Ectodermal cell (in vitro differentiated cells): ENCODE data around the gene ATG4D.
"Not testable (repeated sequence)": the region's sequence is repeated elsewhere in the genome, so short reads cannot be mapped to it uniquely, and the experiment has no call there.

ENCODE experiments used
- H3K27ac ChIP-seq: 2 replicates; pipeline ENCODE4 v1.7.0; 2013; ENCODE audit warnings: mild to moderate bottlenecking, low read depth, low read length; ENCODE audit not compliant: insufficient read depth, poor library complexity, severe bottlenecking
- H3K27me3 ChIP-seq: 2 replicates; pipeline ENCODE4 v1.7.0; 2013; ENCODE audit warnings: mild to moderate bottlenecking, low read length; ENCODE audit not compliant: insufficient read depth, control insufficient read depth, poor library complexity, severe bottlenecking
- H3K36me3 ChIP-seq: one replicate; pipeline ENCODE4 v1.7.0; 2013; ENCODE audit warnings: low read length; ENCODE audit not compliant: control insufficient read depth, insufficient read depth
- H3K4me1 ChIP-seq: one replicate; pipeline ENCODE4 v1.7.0; 2013; ENCODE audit warnings: low read length; ENCODE audit not compliant: control insufficient read depth, insufficient read depth
- H3K4me3 ChIP-seq: 2 replicates; pipeline ENCODE4 v1.7.0; 2013; ENCODE audit warnings: low read depth, low read length, control low read depth; ENCODE audit not compliant: insufficient read depth
- H3K9me3 ChIP-seq: 2 replicates; pipeline ENCODE4 v1.7.0; 2013; ENCODE audit warnings: mild to moderate bottlenecking, low read length, moderate library complexity; ENCODE audit not compliant: control insufficient read depth
- WGBS, 2 experiments: methylation state at CpG; one replicate each; pipeline ENCODE4 v1.1.7; 2013; ENCODE audit warnings: missing lambda C conversion rate in 2 of 2; 5-methylcytosine and 5-hydroxymethylcytosine counted together

Gene ATG4D

DNA sequence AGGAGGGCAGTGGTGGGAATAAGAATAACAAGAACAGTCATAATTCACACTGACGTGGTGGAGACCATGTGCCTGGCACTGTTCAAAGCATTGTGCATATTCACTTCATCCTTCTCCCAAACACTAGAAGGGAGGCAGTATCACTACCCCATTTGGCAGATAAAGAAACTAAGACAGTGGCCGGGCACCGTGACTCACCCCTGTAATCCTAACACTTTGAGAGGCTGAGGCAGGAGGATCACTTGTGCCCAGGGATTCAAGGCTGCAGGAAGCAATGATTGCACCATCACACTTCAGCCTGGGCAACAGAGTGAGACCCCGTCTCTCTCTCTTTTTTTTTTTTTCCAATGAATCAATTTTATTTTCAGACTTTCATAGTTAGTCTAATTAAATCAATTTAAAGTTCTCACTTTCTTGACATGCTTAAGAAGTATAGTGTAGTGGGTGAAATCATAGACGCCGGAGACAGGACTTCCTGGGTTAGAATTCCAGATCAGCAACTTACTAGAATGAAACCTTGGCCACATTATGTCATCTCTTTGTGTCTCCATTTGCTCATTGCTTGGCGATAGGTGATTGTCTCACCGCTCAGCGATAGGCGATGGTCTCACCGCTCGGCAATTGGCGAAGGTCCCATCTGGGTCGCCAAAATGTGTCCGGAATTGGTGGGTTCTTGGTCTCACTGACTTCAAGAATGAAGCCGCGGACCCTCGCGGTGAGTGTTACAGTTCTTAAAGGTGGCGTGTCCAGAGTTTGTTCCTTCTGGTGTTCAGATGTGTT is 5.3 kb upstream of the ATG4D start:
- no peaks in the 10 kb centered on the region for H3K36me3 ChIP-seq
- H3K4me3 ChIP-seq, result no peak overlapping the region
- H3K27ac ChIP-seq, result no peak overlapping the region
- 85 to 88% methylated on average over 20 of the region's 20 CpGs for WGBS, 2 experiments
- no peaks in the 10 kb centered on the region for H3K27me3 ChIP-seq
- no peaks in the 10 kb centered on the region for H3K4me1 ChIP-seq
- H3K9me3 ChIP-seq, result no peaks in the 10 kb centered on the region

DNA sequence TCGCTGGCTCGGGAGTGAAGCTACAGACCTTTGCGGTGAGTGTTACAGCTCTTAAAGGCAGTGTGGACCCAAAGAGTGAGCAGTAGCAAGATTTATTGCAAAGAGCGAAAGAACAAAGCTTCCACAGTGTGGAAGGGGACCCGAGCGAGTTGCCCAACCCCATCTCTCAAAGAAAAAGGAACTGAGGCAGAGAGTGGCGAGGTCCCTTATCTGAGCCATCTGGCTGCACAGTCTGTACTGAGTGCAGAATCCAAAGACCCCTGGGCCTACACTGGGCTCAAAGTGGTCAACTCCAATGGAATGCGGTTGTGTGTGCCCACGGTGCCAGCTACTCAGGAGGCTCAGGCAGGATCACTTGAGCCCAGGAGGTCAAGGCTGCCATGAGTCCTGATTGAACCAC is 4.7 kb upstream of the ATG4D start:
- H3K9me3 ChIP-seq, H3K27me3 ChIP-seq, H3K4me3 ChIP-seq, H3K4me1 ChIP-seq, H3K36me3 ChIP-seq, H3K27ac ChIP-seq: not testable (repeated sequence)
- WGBS, 2 experiments, result 89% methylated on average over 9 of the region's 9 CpGs

DNA sequence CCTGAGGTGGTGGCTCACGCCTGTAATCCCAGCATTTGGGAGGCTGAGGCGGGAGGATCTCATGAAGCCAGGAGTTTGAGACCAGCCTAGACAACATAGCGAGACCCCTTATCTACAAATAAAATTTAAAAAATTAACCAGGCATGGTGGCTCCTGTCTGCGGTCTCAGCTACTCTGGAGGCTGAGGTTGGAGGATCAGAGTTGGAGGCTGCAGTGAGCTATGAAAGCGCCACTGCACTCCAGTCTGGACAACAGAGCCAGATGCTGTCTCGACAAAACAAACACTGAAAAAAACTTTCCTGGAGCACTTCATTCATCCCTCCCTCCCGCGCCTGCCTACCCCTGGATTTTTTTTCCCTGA is 665 bp upstream of the ATG4D start:
- H3K27me3 ChIP-seq, result no peaks in the 10 kb centered on the region
- WGBS, 2 experiments, result 76 to 77% methylated on average over 8 of the region's 8 CpGs
- H3K27ac ChIP-seq, result no peak overlapping the region
- peak overlapping the region; percentile 90 for H3K4me3 ChIP-seq
- no peaks in the 10 kb centered on the region for H3K36me3 ChIP-seq
- no peaks in the 10 kb centered on the region for H3K4me1 ChIP-seq
- H3K9me3 ChIP-seq, result no peaks in the 10 kb centered on the region

DNA sequence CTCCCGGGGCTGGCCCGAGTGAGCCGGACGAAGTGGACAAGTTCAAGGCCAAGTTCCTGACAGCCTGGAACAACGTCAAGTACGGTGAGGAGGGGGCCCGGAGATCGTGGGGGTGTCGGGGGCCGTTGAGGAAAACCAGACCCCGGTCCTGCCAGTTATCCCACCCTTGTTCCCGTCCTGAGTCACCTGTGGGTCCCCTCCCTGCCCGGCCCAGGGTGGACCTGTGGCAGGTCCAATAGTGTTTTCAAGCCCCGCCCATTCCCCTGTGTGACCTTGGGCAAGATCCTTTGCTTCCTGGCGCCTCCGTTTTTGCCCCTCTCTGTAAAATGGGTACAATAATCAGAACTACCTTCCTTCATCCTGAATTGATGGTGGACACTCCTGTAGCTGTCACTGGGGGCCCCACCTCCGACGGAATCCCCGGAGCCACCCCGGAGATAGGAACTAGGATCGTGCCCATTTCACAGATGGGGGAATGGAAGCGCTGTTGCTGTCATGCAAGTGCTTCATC is 593 bp downstream of the ATG4D start:
- H3K36me3 ChIP-seq, result peaks cover 7% of the 10 kb centered on the region
- peak overlapping the region; percentile 90 for H3K4me3 ChIP-seq
- H3K9me3 ChIP-seq, result no peaks in the 10 kb centered on the region
- H3K27me3 ChIP-seq, result no peaks in the 10 kb centered on the region
- H3K27ac ChIP-seq, result no peak overlapping the region
- no peaks in the 10 kb centered on the region for H3K4me1 ChIP-seq
- WGBS, 2 experiments, result 29 to 30% methylated on average over 22 of the region's 22 CpGs

DNA sequence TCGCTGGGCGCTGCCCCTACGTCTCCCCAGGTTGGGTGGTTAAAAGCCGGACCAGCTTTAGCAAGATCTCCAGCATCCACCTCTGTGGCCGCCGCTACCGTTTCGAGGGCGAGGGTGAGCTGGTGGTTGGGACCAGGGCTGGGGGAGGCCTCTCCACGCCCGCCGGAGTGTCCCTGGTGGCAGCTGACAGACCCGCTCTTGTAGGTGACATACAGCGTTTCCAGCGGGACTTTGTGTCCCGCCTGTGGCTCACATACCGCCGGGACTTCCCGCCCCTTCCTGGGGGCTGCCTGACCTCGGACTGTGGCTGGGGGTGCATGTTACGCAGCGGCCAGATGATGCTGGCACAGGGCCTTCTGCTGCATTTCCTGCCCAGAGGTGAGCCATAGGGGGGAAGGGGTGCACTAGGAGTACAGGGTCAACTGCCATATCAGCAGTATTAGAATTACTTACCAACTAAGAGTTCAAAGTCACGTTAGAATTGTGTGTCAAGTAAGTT is 1.1 kb downstream of the ATG4D start:
- peaks cover 7% of the 10 kb centered on the region for H3K36me3 ChIP-seq
- H3K27ac ChIP-seq, result no peak overlapping the region
- H3K4me1 ChIP-seq, result no peaks in the 10 kb centered on the region
- no peaks in the 10 kb centered on the region for H3K9me3 ChIP-seq
- WGBS, 2 experiments, result 89 to 91% methylated on average over 23 of the region's 23 CpGs
- no peaks in the 10 kb centered on the region for H3K27me3 ChIP-seq
- peak overlapping the region; percentile 90 for H3K4me3 ChIP-seq

DNA sequence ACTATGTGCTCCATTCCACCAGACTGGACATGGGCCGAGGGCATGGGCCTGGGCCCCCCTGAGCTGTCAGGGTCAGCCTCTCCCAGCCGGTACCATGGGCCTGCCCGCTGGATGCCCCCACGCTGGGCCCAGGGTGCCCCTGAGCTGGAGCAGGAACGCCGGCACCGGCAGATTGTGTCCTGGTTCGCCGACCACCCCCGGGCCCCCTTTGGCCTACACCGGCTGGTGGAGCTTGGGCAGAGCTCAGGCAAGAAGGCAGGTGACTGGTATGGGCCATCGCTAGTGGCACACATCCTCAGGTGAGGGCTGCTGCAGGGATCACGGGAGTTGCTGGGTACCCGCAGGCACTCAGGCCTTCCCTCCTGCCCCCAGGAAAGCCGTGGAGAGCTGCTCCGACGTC is 3.1 kb downstream of the ATG4D start:
- WGBS, 2 experiments, result 95 to 96% methylated on average over 17 of the region's 17 CpGs
- Histone ChIP-seq H3K27ac (no peak overlapping the region), H3K4me3 (no peak overlapping the region), H3K9me3 (no peaks in the 10 kb centered on the region), H3K36me3 (peaks cover 12% of the 10 kb centered on the region), H3K4me1 (no peaks in the 10 kb centered on the region), H3K27me3 (no peaks in the 10 kb centered on the region)

DNA sequence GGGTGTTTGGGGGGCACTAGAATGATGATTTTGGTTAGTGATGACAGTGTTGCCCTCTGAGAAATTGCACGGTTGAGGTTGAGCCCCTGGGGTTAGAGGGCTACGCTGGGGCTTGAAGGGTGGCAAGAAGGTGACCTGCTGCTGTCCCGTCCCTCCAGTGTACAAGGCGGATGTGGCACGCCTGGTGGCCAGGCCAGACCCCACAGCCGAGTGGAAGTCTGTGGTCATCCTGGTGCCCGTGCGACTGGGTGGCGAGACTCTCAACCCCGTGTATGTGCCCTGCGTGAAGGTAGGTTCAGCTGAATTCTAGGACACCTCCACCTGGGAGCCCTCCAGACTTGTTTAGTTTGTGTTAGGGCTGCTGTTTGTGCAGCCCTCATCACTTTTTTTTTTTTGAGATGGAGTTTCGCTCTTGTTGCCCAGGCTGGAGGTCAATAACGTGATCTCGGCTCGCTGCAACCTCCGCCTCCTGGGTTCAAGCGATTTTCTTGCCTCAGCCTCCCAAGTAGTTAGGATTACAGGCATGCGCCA is 5.1 kb downstream of the ATG4D start:
- H3K27ac ChIP-seq, result no peak overlapping the region
- peaks cover 19% of the 10 kb centered on the region for H3K36me3 ChIP-seq
- H3K4me1 ChIP-seq, result no peaks in the 10 kb centered on the region
- no peak overlapping the region for H3K4me3 ChIP-seq
- WGBS, 2 experiments, result 92 to 94% methylated on average over 18 of the region's 18 CpGs
- H3K9me3 ChIP-seq, result no peaks in the 10 kb centered on the region
- H3K27me3 ChIP-seq, result no peaks in the 10 kb centered on the region

DNA sequence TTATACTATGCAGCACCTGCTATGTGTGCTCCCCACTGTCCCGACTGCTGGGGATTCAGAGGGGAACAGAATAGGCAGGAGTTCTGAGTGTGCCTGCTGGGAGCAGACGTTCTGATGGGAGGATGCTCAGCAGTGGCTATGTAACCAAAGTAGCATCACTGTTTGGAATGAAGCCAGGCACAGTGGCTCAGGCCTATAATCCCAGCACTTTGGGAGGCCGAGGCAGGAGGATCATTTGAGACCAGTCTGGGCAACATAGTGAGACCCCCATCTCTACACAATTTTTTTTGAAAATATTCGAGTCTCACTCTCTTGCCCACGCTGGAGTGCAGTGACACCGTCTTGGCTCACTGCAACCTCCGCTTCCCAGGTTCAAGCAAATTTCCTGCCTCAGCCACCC is 6.0 kb downstream of the ATG4D start:
- no peak overlapping the region for H3K4me3 ChIP-seq
- H3K4me1 ChIP-seq, result no peaks in the 10 kb centered on the region
- H3K9me3 ChIP-seq, result no peaks in the 10 kb centered on the region
- no peaks in the 10 kb centered on the region for H3K27me3 ChIP-seq
- H3K36me3 ChIP-seq, result peaks cover 19% of the 10 kb centered on the region
- no peak overlapping the region for H3K27ac ChIP-seq
- 93 to 97% methylated on average over 7 of the region's 7 CpGs for WGBS, 2 experiments

DNA sequence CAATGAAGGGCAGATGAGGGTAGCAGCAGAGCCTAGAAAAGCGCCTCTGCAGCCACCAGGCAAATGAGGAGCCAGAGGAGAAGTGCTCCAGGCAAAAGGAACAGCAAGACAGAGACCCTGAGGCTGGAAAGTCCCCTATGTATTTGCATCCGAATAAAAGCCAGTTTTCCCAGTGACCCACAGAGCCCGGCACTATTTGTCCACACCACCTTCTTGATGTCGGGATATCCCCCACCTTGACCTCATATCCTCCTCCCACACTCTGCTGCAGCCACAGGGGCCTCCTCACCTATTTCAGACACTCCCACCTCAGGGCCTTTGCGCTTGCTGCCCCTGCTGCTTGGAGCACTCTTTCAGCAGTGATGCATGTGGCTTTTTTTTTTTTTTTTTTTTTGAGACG is 6.6 kb downstream of the ATG4D start:
- WGBS, 2 experiments, result 91 to 92% methylated on average over 6 of the region's 6 CpGs
- H3K27ac ChIP-seq, result no peak overlapping the region
- H3K4me1 ChIP-seq, result no peaks in the 10 kb centered on the region
- no peaks in the 10 kb centered on the region for H3K9me3 ChIP-seq
- no peaks in the 10 kb centered on the region for H3K27me3 ChIP-seq
- peaks cover 25% of the 10 kb centered on the region for H3K36me3 ChIP-seq
- H3K4me3 ChIP-seq, result no peak overlapping the region

DNA sequence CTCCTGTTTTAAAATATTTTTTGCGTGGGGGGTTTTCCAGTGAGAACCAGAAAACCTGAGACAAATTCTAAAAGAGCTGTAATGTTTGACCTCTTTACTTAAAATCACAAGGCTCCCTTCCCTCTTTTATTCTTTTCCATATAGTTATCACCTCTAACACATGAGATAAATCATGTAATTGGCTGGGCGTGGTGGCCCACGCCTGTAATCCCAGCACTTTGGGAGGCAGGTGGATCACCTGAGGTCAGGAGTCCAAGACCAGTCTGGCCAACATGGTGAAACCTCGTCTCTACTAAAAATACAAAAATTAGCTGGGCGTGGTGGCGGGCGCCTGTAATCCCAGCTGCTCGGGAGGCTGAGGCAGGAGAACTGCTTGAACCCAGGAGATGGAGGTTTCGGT is 7.3 kb downstream of the ATG4D start:
- not testable (repeated sequence) for H3K4me1 ChIP-seq, H3K9me3 ChIP-seq, H3K27ac ChIP-seq, H3K27me3 ChIP-seq, H3K4me3 ChIP-seq
- 91 to 96% methylated on average over 9 of the region's 9 CpGs for WGBS, 2 experiments
- peaks cover 32% of the 10 kb centered on the region for H3K36me3 ChIP-seq
